HFFc6 (cell line): ENCODE measurements around the gene AMPD3. TPM values are rescaled to one million over a fixed set of nuclear protein-coding genes. Genes with fewer than 3 reads are reported as not detected.

Experiments used
- DNase-seq: peaks from one replicate; pipeline ENCODE4 v3.0.0-alpha.2; 2018
- H3K27ac Mint-ChIP-seq: 2 replicates; pipeline ENCODE4 v1.8.0; 2020; ENCODE audit warnings: mild to moderate bottlenecking, mixed read lengths
- H3K27me3 Mint-ChIP-seq: 2 replicates; pipeline ENCODE4 v1.8.0; 2021; ENCODE audit warnings: mild to moderate bottlenecking, moderate library complexity, mixed read lengths; ENCODE audit not compliant: insufficient read depth
- H3K36me3 Mint-ChIP-seq: 2 replicates; pipeline ENCODE4 v1.8.0; 2021; ENCODE audit warnings: low read depth, mixed read lengths
- H3K4me1 Mint-ChIP-seq: 2 replicates; pipeline ENCODE4 v1.8.0; 2020; ENCODE audit warnings: low read depth, mixed read lengths
- H3K4me3 Mint-ChIP-seq: 2 replicates; pipeline ENCODE4 v1.8.0; 2020; ENCODE audit warnings: mild to moderate bottlenecking, moderate library complexity, mixed read lengths
- H3K9me3 Mint-ChIP-seq: 2 replicates; pipeline ENCODE4 v1.8.0; 2020; ENCODE audit warnings: mild to moderate bottlenecking, mixed read lengths
- total RNA-seq, 6 experiments: library from RNA; stranded (reverse); fragmentation: NEBNext Ultra II Directional; extraction: Animal tissue kit (Norgen Biotek cat#: 25700); gene quantifications; 2 replicates in 1 of 6; 3 replicates in 5 of 6; pipeline ENCODE4 v1.2.3, GENCODE V29; 2021
- TF ChIP-seq, protein P1 (sequence below): fragments of 200-600 bp; sonication (generic); IDR thresholded peaks from 2 replicates; pipeline ENCODE4 v1.5.0; 2021; ENCODE audit warnings: antibody characterized with exemption, mild to moderate bottlenecking

AMPD3 gene
- total RNA-seq, 6 experiments from 2014 or later: 9.6 to 10.6 (median 10.0) TPM

DNA sequence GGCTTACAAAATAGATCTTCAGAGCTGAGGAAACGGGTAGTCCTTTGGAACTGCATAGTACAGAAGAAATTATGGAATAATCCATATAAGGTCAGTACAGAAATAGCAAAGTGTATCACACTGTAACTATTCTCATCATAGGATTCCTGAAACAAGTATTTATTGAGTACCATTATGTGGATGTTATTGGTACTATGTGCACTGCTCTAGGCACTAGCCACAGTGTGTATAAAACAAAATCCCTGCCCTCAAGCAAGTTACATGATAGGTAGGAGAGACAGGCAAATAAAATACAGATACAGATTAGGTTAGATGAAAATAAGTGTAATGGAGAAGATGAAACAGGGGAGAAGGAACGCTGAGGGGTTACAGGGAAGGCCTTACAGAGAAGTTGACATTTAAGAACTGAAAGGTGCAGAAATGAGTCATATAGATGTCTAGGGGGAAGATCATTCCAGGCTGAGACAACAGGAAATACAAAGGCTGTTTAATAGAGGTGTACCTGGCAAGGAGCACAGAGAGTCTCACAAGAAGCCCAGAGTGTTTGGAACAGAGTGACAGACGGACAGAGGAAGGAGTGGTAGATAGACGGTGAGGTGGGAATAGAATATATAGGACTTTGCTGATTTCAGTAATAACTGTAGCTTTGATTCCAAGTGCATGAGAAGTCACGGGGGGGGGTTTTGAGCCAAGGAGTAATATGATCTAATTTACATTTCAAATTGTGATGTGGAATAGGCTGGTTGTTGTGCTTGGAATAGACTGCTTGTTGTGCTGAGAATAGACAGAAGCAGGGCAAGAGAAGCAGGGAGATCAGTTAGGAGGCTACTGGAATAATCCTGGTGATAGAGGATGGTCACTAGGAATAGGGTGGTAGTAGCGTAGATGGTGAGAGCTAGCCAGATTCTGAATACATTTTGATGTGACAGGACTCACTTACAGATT is 72.2 kb downstream of the AMPD3 start:
- no peak for DNase-seq
- peaks cover 9% of the 10 kb centered on the region; the same call in 1 of the 2 replicates for H3K36me3 Mint-ChIP-seq
- peak overlapping the region; percentile 58 for H3K4me3 Mint-ChIP-seq
- TF ChIP-seq, protein P1, sequence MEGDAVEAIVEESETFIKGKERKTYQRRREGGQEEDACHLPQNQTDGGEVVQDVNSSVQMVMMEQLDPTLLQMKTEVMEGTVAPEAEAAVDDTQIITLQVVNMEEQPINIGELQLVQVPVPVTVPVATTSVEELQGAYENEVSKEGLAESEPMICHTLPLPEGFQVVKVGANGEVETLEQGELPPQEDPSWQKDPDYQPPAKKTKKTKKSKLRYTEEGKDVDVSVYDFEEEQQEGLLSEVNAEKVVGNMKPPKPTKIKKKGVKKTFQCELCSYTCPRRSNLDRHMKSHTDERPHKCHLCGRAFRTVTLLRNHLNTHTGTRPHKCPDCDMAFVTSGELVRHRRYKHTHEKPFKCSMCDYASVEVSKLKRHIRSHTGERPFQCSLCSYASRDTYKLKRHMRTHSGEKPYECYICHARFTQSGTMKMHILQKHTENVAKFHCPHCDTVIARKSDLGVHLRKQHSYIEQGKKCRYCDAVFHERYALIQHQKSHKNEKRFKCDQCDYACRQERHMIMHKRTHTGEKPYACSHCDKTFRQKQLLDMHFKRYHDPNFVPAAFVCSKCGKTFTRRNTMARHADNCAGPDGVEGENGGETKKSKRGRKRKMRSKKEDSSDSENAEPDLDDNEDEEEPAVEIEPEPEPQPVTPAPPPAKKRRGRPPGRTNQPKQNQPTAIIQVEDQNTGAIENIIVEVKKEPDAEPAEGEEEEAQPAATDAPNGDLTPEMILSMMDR: no peak
- H3K4me1 Mint-ChIP-seq: peaks cover 49% of the 10 kb centered on the region
- H3K27me3 Mint-ChIP-seq: no peaks in the 10 kb centered on the region; the same call in none of the 2 replicates
- H3K27ac Mint-ChIP-seq: peak overlapping the region; percentile 72
- H3K9me3 Mint-ChIP-seq: no peaks in the 10 kb centered on the region

DNA sequence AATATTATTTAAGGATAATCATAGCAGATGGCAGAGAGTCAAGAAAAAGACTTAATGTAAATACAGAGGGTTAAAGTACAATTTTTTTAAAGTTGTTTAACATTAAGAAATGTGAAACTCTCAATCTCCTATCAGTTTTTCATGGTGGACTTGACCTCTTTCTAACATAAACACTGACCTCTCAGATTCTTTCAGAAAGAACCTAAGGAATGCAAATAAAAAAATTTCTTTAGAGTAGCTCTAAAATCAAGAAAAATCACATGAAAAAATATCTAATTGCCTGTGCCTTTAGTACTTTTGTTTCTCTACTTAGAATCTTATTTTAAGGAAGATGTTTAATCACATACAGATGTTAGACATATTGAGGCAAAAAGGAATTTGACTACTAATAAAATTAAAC is 73.1 kb downstream of the AMPD3 start:
- DNase-seq: no peak
- Mint-ChIP-seq H3K4me3 (peak overlapping the region; percentile 61), H3K36me3 (peaks cover 12% of the 10 kb centered on the region; the same call in 1 of the 2 replicates), H3K27ac (peak overlapping the region; percentile 71), H3K4me1 (peaks cover 49% of the 10 kb centered on the region), H3K9me3 (no peaks in the 10 kb centered on the region), H3K27me3 (no peaks in the 10 kb centered on the region; the same call in none of the 2 replicates)
- TF ChIP-seq, protein P1: no peak

DNA sequence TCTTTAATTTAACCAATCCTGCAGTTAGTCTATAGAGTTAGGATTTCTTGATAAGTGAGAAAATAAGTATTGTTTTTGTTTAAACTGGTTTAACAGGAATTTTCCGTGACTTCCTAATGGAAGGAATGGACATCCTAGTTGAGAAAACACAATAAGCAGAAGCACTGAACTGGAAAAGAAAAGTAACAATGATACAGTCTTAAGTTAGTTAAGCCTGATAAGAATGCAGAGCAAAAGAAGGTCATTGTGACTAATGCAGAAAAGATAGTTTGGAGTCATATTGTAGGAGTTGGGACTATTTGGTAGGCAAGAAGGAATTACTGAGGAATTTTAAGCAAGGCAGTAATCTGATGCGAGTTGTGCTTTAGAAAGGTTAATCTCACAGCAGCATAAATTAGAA is 74.2 kb downstream of the AMPD3 start:
- H3K36me3 Mint-ChIP-seq: peaks cover 17% of the 10 kb centered on the region
- H3K27me3 Mint-ChIP-seq: no peaks in the 10 kb centered on the region; the same call in none of the 2 replicates
- peak; percentile 37 for DNase-seq
- TF ChIP-seq, protein P1: no peak
- peaks cover 49% of the 10 kb centered on the region for H3K4me1 Mint-ChIP-seq
- H3K27ac Mint-ChIP-seq: peak overlapping the region; percentile 71
- no peaks in the 10 kb centered on the region for H3K9me3 Mint-ChIP-seq
- peak overlapping the region; percentile 40 for H3K4me3 Mint-ChIP-seq

DNA sequence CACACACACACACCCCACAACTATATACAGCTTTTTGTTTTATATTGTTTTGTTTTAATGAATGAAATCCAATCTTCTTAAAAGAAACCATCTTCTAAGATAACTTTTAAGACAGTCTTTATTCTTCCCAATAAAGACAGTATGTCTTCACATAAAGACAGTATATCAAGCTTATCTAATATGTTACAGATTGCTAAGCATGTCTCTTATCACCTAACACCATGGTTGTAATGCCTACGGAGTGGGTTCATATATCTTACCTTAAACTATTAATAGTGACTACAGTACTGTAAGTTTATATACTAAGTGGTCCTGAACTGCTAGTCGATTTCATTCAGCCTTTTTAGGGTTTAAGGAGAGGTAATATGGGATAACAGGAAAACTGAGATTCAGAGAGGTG is 77.5 kb downstream of the AMPD3 start:
- DNase-seq: no peak

DNA sequence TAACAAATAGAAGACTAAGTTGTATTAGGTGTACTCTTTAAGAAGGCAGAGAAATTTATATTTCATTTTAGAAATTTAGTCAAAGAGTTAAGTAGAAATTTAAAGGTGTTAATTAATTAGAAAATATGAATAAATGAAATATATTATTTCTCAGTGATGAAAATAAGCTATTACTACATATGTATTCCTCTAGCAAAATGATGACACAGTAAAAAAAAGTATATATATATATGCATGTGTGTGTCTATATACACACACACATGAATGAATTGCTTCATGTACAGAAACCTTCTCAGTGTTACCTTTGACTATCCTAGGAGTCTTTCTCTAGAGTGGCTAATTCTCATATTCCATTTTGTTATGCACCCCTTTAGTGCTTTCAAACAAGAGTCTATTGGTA is 78.3 kb downstream of the AMPD3 start:
- Mint-ChIP-seq H3K36me3 (peaks cover 9% of the 10 kb centered on the region), H3K9me3 (no peaks in the 10 kb centered on the region), H3K4me3 (no peak overlapping the region), H3K27me3 (no peaks in the 10 kb centered on the region; the same call in 1 of the 2 replicates), H3K4me1 (peaks cover 42% of the 10 kb centered on the region), H3K27ac (no peak overlapping the region)
- TF ChIP-seq, protein P1: no peak
- DNase-seq: no peak

More for the DNA sequence above, 77.5 kb downstream of the AMPD3 start:
- peaks cover 9% of the 10 kb centered on the region for H3K36me3 Mint-ChIP-seq
- H3K4me1 Mint-ChIP-seq: peaks cover 43% of the 10 kb centered on the region
- H3K27me3 Mint-ChIP-seq: no peaks in the 10 kb centered on the region; the same call in 1 of the 2 replicates
- no peaks in the 10 kb centered on the region for H3K9me3 Mint-ChIP-seq
- H3K27ac Mint-ChIP-seq: peak overlapping the region; percentile 30; the same call in 1 of the 2 replicates
- TF ChIP-seq, protein P1: no peak
- H3K4me3 Mint-ChIP-seq: no peak overlapping the region
